Measurements from ENCODE around the gene EDC4. TPM values are rescaled to one million over a fixed set of nuclear protein-coding genes. Genes with fewer than 3 reads are reported as not detected.

Gene EDC4
- total and polyA plus RNA-seq, 2 of the 13 experiments (the other 11 are each of a cell fraction or from before 2014, with no cell fraction given): 51.4 to 59.1 TPM

GRCh38 chr16:67833415-67834241, 39.2 kb upstream of the EDC4 start (continued):
- TF ChIP-seq MNT (IDR thresholded peaks at IDR 0.05): peak; percentile 21; the same call in 1 of the 2 replicates
- TF ChIP-seq TEAD3 (CRISPR knock-in tag; optimal IDR thresholded peaks at IDR 0.05; ENCODE audit: borderline replicate concordance): no peak
- peak; percentile 94; the same call in 1 of the 2 replicates for TF ChIP-seq ZNF280B (CRISPR knock-in tag; IDR thresholded peaks at IDR 0.05; ENCODE audit: borderline replicate concordance)
- TF ChIP-seq, protein P1, sequence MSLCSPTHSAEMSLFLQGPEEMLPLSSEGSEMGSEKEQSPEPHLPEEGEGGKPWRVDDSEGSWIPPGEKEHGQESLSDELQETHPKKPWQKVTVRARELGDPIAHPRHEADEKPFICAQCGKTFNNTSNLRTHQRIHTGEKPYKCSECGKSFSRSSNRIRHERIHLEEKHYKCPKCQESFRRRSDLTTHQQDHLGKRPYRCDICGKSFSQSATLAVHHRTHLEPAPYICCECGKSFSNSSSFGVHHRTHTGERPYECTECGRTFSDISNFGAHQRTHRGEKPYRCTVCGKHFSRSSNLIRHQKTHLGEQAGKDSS (CRISPR knock-in tag; IDR thresholded peaks at IDR 0.05; ENCODE audit: borderline replicate concordance, low read depth): peak; percentile 39; the same call in 1 of the 2 replicates
- TF ChIP-seq, protein P2, sequence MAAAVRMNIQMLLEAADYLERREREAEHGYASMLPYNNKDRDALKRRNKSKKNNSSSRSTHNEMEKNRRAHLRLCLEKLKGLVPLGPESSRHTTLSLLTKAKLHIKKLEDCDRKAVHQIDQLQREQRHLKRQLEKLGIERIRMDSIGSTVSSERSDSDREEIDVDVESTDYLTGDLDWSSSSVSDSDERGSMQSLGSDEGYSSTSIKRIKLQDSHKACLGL (CRISPR knock-in tag; IDR thresholded peaks at IDR 0.05): peak; percentile 81
- peak; percentile 82; the same call in 1 of the 2 replicates for TF ChIP-seq ZNF160 (CRISPR knock-in tag; IDR thresholded peaks at IDR 0.05)
- TF ChIP-seq KDM4B (CRISPR knock-in tag; IDR thresholded peaks at IDR 0.05): no peak; the same call in 1 of the 2 replicates
- TF ChIP-seq TFAP4 (IDR thresholded peaks at IDR 0.05; ENCODE audit: borderline replicate concordance, low read depth): peak; percentile 77; the same call in 1 of the 2 replicates
- peak; percentile 79 for TF ChIP-seq ELF1 (CRISPR knock-in tag; IDR thresholded peaks at IDR 0.05)
- 0 out of 2 replicates have a peak, but pooled peaks have one; percentile 45 for TF ChIP-seq NR1H2 (CRISPR knock-in tag; IDR thresholded peaks at IDR 0.05; ENCODE audit: borderline replicate concordance, low read depth)
- TF ChIP-seq ZBTB49 (CRISPR knock-in tag; IDR thresholded peaks at IDR 0.05; ENCODE audit: borderline replicate concordance): no peak; the same call in 1 of the 2 replicates
- TF ChIP-seq DNMT3B (CRISPR knock-in tag; conservative IDR thresholded peaks at IDR 0.05): no peak
- TF ChIP-seq KMT2B (CRISPR knock-in tag; IDR thresholded peaks at IDR 0.05): peak; percentile 89
- TF ChIP-seq ATAD3A (CRISPR knock-in tag; IDR thresholded peaks at IDR 0.05): no peak
- no peak; the same call in 1 of the 2 replicates for TF ChIP-seq SSRP1 (CRISPR knock-in tag; IDR thresholded peaks at IDR 0.05)
- TF ChIP-seq ZBTB33 (CRISPR knock-in tag; IDR thresholded peaks at IDR 0.05): peak; percentile 49
- TF ChIP-seq PCBP1 (IDR thresholded peaks at IDR 0.05; ENCODE audit: borderline replicate concordance, low read depth, low read length): no peak
- peak; percentile 76; the same call in 1 of the 2 replicates for TF ChIP-seq TOE1 (CRISPR knock-in tag; IDR thresholded peaks at IDR 0.05)
